Endothelial cell of umbilical vein (primary cell): ENCODE data around the gene PALMD.

Experiments used
- EZH2 ChIP-seq: IDR thresholded peaks from 2 replicates; pipeline ENCODE4 v1.6.1; 2012; ENCODE audit warnings: borderline replicate concordance, low read depth, mild to moderate bottlenecking, moderate library complexity, low read length, inconsistent platforms; ENCODE audit not compliant: severe bottlenecking
- FOS ChIP-seq: IDR thresholded peaks from 2 replicates; pipeline ENCODE4 v1.6.1; 2011; ENCODE audit warnings: mild to moderate bottlenecking, low read length, moderate library complexity, borderline replicate concordance; ENCODE audit not compliant: insufficient read depth
- GATA2 ChIP-seq: IDR thresholded peaks from 2 replicates; pipeline ENCODE4 v1.7.0; 2011; ENCODE audit warnings: low read depth, mild to moderate bottlenecking, moderate library complexity, mixed read lengths, low read length; ENCODE audit not compliant: insufficient read length, insufficient read depth
- JUN ChIP-seq: IDR thresholded peaks from 2 replicates; pipeline ENCODE4 v1.6.1; 2011; ENCODE audit warnings: borderline replicate concordance, low read depth; ENCODE audit not compliant: insufficient read length, insufficient read depth
- POLR2A ChIP-seq: IDR thresholded peaks from 2 replicates; pipeline ENCODE4 v1.6.1; 2012; ENCODE audit warnings: low read depth, mild to moderate bottlenecking, control low read depth, low read length
- TF ChIP-seq, protein P1 (sequence below), 2 donors: IDR thresholded peaks; 1 replicate in 1 of 2; 2 replicates in 1 of 2; pipeline ENCODE4 v1.5.1; 2011; ENCODE audit warnings: low read length in 2 of 2, mild to moderate bottlenecking in 2 of 2, moderate library complexity in 2 of 2, control low read depth in 1 of 2, inconsistent platforms in 1 of 2, low read depth in 1 of 2; ENCODE audit not compliant: insufficient read depth in 1 of 2; ENCODE audit errors: extremely low read depth in 1 of 2

DNA sequence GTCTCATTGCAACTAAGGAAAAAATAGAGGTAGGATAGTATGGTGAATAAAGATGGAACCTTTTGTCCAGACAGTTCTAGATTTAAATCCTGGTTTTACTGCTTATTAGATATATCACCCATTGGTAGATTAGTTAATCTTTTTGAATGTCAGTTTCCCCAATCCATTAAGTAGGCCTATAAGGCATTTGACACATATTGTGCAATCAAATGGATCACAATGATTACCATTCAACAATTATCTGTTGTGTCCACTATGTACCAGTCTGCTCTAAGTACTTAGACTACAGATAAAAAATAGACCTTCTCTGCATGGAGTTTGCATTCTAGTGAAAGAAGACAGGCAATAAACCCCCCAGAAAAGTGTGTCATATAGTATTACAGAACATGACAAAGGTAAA, 6.0 kb upstream of the PALMD start:
- TF ChIP-seq, protein P1, sequence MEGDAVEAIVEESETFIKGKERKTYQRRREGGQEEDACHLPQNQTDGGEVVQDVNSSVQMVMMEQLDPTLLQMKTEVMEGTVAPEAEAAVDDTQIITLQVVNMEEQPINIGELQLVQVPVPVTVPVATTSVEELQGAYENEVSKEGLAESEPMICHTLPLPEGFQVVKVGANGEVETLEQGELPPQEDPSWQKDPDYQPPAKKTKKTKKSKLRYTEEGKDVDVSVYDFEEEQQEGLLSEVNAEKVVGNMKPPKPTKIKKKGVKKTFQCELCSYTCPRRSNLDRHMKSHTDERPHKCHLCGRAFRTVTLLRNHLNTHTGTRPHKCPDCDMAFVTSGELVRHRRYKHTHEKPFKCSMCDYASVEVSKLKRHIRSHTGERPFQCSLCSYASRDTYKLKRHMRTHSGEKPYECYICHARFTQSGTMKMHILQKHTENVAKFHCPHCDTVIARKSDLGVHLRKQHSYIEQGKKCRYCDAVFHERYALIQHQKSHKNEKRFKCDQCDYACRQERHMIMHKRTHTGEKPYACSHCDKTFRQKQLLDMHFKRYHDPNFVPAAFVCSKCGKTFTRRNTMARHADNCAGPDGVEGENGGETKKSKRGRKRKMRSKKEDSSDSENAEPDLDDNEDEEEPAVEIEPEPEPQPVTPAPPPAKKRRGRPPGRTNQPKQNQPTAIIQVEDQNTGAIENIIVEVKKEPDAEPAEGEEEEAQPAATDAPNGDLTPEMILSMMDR (IDR thresholded peaks at IDR 0.05; ENCODE audit: extremely low read depth in 1 of 2, insufficient read depth in 1 of 2, low read depth in 1 of 2, low read length in 2 of 2): no peak
- no peak for TF ChIP-seq EZH2
- no peak for TF ChIP-seq JUN
- TF ChIP-seq FOS: no peak
- TF ChIP-seq GATA2: no peak
- TF ChIP-seq POLR2A: no peak
